KBM-7 (cell line): Measurements from ENCODE around the gene PRKCD.

Source experiments
- DNase-seq: peaks from one replicate; pipeline ENCODE4 v3.0.0-alpha.2; 2015
- in situ Hi-C: fragments of 300-500 bp; cut with MboI; formaldehyde crosslinking; loops from 2 replicates; pipeline ENCODE4 v1.14.3; 2020; ENCODE audit warnings: low sequenced_read_pairs, low pct_unique_long_range_greater_than_20kb, mixed read lengths

The PRKCD gene

GRCh38 chr3:53238051-53238850 is 77.2 kb downstream of the PRKCD start:
- in situ Hi-C loops, result no loop called here
- DNase-seq, result no peak

DNA sequence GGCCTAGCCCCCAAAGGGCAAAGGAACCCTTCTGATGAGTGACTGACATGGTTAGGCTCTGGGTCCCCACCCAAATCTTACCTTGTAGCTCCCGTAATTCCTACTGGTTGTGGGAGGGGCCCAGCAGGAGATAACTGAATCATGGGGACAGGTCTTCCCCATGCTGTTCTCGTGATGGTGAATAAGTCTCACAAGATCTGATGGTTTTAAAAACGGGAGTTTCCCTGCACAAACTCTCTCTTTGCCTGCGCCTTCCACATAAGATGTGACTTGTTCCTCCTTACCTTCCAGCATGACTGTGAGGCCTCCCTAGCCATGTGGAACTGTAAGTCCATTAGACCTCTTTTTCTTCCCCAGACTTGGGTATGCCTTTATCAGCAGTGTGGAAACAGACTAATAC is 77.9 kb downstream of the PRKCD start:
- in situ Hi-C loops, result no loop called here

GRCh38 chr3:53239800-53240199 is 78.8 kb downstream of the PRKCD start:
- no peak for DNase-seq
- in situ Hi-C loops, result no loop called here

More for the DNA sequence above, 77.9 kb downstream of the PRKCD start:
- no peak for DNase-seq

GRCh38 chr3:53240989-53241972 is 80.3 kb downstream of the PRKCD start:
- in situ Hi-C loops, result no loop called here

GRCh38 chr3:53242155-53242554 is 81.1 kb downstream of the PRKCD start:
- no peak for DNase-seq
- in situ Hi-C loops, result no loop called here

More at GRCh38 chr3:53240989-53241972, 80.3 kb downstream of the PRKCD start:
- DNase-seq, result no peak
